T47D (cell line): Measurements from ENCODE around the gene MTMR3.
"Not testable (repeated sequence)": the region's sequence is repeated elsewhere in the genome, so short reads cannot be mapped to it uniquely, and the experiment has no call there.

Source experiments
- DNase-seq, 2 experiments: peaks; one replicate each; pipeline versions ENCODE4 v3.0.0 to v3.0.0-alpha.2; 2011 to 2012; ENCODE audit warnings: low read depth in 1 of 2, low spot score in 1 of 2
- JUND ChIP-seq: IDR thresholded peaks from 2 replicates; pipeline ENCODE4 v1.6.1; 2012; ENCODE audit warnings: low read depth
- in situ Hi-C: cut with HindIII; loops from 2 replicates; pipeline ENCODE4 v1.10.0; 2016; ENCODE audit warnings: low sequenced_read_pairs, low pct_unique_long_range_greater_than_20kb

MTMR3 gene

GRCh38 chr22:29883045-29883774, at the start of gene MTMR3:
Gene MTMR3, plus strand, starts transcription at chr22:29883174. Its CDS starts 87,886 bp downstream, at chr22:29971060.
- peak; percentile 41 to 90 for DNase-seq
- TF ChIP-seq JUND, result no peak
- in situ Hi-C loops, result no loop called here

- no peak for DNase-seq
- TF ChIP-seq JUND, result no peak
- in situ Hi-C loops, result no loop called here
Measured at GRCh38 chr22:29833392-29833965, 49.5 kb upstream of the MTMR3 start.

GRCh38 chr22:29834046-29834445, 48.9 kb upstream of the MTMR3 start:
- TF ChIP-seq JUND, result no peak
- in situ Hi-C loops, result no loop called here
- DNase-seq, result no peak

- in situ Hi-C loops, DNase-seq: not testable (repeated sequence)
Measured at GRCh38 chr22:29836791-29837370, 46.1 kb upstream of the MTMR3 start.

GRCh38 chr22:29837741-29838598, 45.0 kb upstream of the MTMR3 start, which contains the start of gene ASCC2:
Gene ASCC2, minus strand, starts transcription at chr22:29838274. Its CDS starts 5,949 bp downstream, at chr22:29832325.
- no peak for TF ChIP-seq JUND
- in situ Hi-C loops, result no loop called here
- DNase-seq, result peak; percentile 82 to 92

GRCh38 chr22:29838599-29838956, 44.4 kb upstream of the MTMR3 start:
- in situ Hi-C loops, result no loop called here
- no peak for TF ChIP-seq JUND
- no peak for DNase-seq

- DNase-seq, result no peak
- TF ChIP-seq JUND, result no peak
- in situ Hi-C loops, result no loop called here
Measured at GRCh38 chr22:29839039-29839438, 43.9 kb upstream of the MTMR3 start.

GRCh38 chr22:29840498-29840897, 42.5 kb upstream of the MTMR3 start:
- no peak for DNase-seq
- TF ChIP-seq JUND, result no peak
- in situ Hi-C loops, result no loop called here

GRCh38 chr22:29842172-29842571, 40.8 kb upstream of the MTMR3 start:
- DNase-seq, result no peak
- in situ Hi-C loops, result no loop called here
- no peak for TF ChIP-seq JUND

- no peak for TF ChIP-seq JUND
- in situ Hi-C loops, result no loop called here
Measured at GRCh38 chr22:29842740-29843139, 40.2 kb upstream of the MTMR3 start.

GRCh38 chr22:29846290-29846689, 36.7 kb upstream of the MTMR3 start:
- DNase-seq, result no peak
- in situ Hi-C loops, result no loop called here
- no peak for TF ChIP-seq JUND

More at GRCh38 chr22:29842740-29843139, 40.2 kb upstream of the MTMR3 start:
- no peak for DNase-seq

GRCh38 chr22:29848111-29848510, 34.9 kb upstream of the MTMR3 start:
- in situ Hi-C loops, result no loop called here
- TF ChIP-seq JUND, result no peak
- no peak for DNase-seq
